Common myeloid progenitor, CD34-positive (primary cell): Measurements from ENCODE around the gene G6PC2.

Experiments used
- CTCF ChIA-PET: fragments of 350-600 bp; sonication (Branson Sonifier 250); formaldehyde crosslinking; loops from one replicate; lab custom pipeline; 2021; ENCODE audit warnings: antibody characterized with exemption; lab: Charles Lee
- POLR2A ChIA-PET: fragments of 350-600 bp; sonication (Branson Sonifier 250); formaldehyde crosslinking; loops from one replicate; lab custom pipeline; 2021; ENCODE audit warnings: antibody characterized with exemption; lab: Charles Lee
- DNase-seq, 3 donors: peaks; one replicate each; pipeline versions ENCODE4 v3.0.0 to v3.0.0-alpha.2; 2013
- H3K27ac ChIP-seq, 2 experiments: 1 replicate in 1 of 2; 2 replicates in 1 of 2; pipeline ENCODE4 v1.7.0; 2013; ENCODE audit warnings: inconsistent platforms in 2 of 2, low read length in 2 of 2, mild to moderate bottlenecking in 2 of 2, low read depth in 1 of 2, moderate library complexity in 1 of 2; ENCODE audit not compliant: severe bottlenecking in 2 of 2, insufficient read depth in 1 of 2, poor library complexity in 1 of 2
- H3K27me3 ChIP-seq, 5 experiments: replicated peaks in 2 of 5; 1 replicate in 3 of 5; 2 replicates in 2 of 5; pipeline versions ENCODE4 v1.6.1 to v1.7.0; 2013; ENCODE audit warnings: low read length in 4 of 5, mild to moderate bottlenecking in 2 of 5, moderate library complexity in 2 of 5, inconsistent platforms in 1 of 5; ENCODE audit not compliant: insufficient read depth in 5 of 5, control insufficient read depth in 4 of 5
- H3K36me3 ChIP-seq, 4 experiments: 1 replicate in 2 of 4; 2 replicates in 2 of 4; pipeline versions ENCODE4 v1.6.1 to v1.7.0; 2013; ENCODE audit warnings: low read length in 3 of 4, control low read depth in 1 of 4, mild to moderate bottlenecking in 1 of 4; ENCODE audit not compliant: control insufficient read depth in 4 of 4, insufficient read depth in 4 of 4
- H3K4me1 ChIP-seq, 4 experiments: 1 replicate in 3 of 4; 2 replicates in 1 of 4; pipeline versions ENCODE4 v1.6.1 to v1.7.1; 2013; ENCODE audit warnings: low read length in 3 of 4, mild to moderate bottlenecking in 3 of 4, control low read depth in 1 of 4, inconsistent platforms in 1 of 4, moderate library complexity in 1 of 4; ENCODE audit not compliant: control insufficient read depth in 4 of 4, insufficient read depth in 4 of 4; ENCODE audit errors: control extremely low read depth in 1 of 4
- H3K4me3 ChIP-seq, 7 experiments: 1 replicate in 4 of 7; 2 replicates in 3 of 7; pipeline versions ENCODE4 v1.5.1 to v1.7.0; 2013; ENCODE audit warnings: mild to moderate bottlenecking in 7 of 7, low read length in 6 of 7, moderate library complexity in 6 of 7, inconsistent platforms in 2 of 7, low read depth in 2 of 7, control low read depth in 1 of 7; ENCODE audit not compliant: insufficient read depth in 4 of 7, control insufficient read depth in 1 of 7; ENCODE audit errors: extremely low read depth in 1 of 7
- H3K9me3 ChIP-seq, 5 experiments: 1 replicate in 4 of 5; 2 replicates in 1 of 5; pipeline versions ENCODE4 v1.6.1 to v1.7.1; 2013; ENCODE audit warnings: low read length in 4 of 5, mild to moderate bottlenecking in 2 of 5, inconsistent platforms in 1 of 5, low read depth in 1 of 5, moderate library complexity in 1 of 5; ENCODE audit not compliant: control insufficient read depth in 4 of 5, insufficient read depth in 2 of 5; ENCODE audit errors: control extremely low read depth in 1 of 5
- WGBS: methylation state at CpG from one replicate; pipeline ENCODE4 v1.1.5; 2013; ENCODE audit not compliant: insufficient coverage; 5-methylcytosine and 5-hydroxymethylcytosine counted together

The G6PC2 gene

GRCh38 chr2:168944065-168944464 is 43.0 kb downstream of the G6PC2 start:
- Histone ChIP-seq H3K27ac (no peak overlapping the region), H3K9me3 (no peaks in the 10 kb centered on the region), H3K36me3 (no peaks in the 10 kb centered on the region), H3K27me3 (no peaks in the 10 kb centered on the region), H3K4me1 (no peaks in the 10 kb centered on the region), H3K4me3 (no peak overlapping the region)
- ChIA-PET CTCF (no interaction called here), POLR2A (interaction anchor here (0.6 kb wide), 1 partner anchor 36 kb away, joined by 3 read pairs; no protein-coding TSS in a partner anchor)
- no peak for DNase-seq
- WGBS = 63% methylated on average over 3 of the region's 3 CpGs

GRCh38 chr2:168945508-168945907 is 44.4 kb downstream of the G6PC2 start:
- no peaks in the 10 kb centered on the region for H3K4me1 ChIP-seq
- no peak overlapping the region for H3K4me3 ChIP-seq
- 67% methylated on average over 1 of the region's 4 CpGs for WGBS
- no peaks in the 10 kb centered on the region for H3K36me3 ChIP-seq
- DNase-seq = no peak
- ChIA-PET POLR2A (no interaction called here), CTCF (interaction anchor here (1.1 to 1.5 kb wide), 2 partner anchors 13 to 165 kb away, joined by 3 read pairs; no protein-coding TSS in a partner anchor)
- no peak overlapping the region for H3K27ac ChIP-seq
- H3K9me3 ChIP-seq = peaks cover 0 to 4% (median 0%) of the 10 kb centered on the region in 5 experiments
- no peaks in the 10 kb centered on the region for H3K27me3 ChIP-seq

GRCh38 chr2:168948621-168949212 is 47.6 kb downstream of the G6PC2 start:
- DNase-seq = peak; percentile 13 to 41 (median 29)
- ChIA-PET CTCF (interaction anchor here (1.0 to 2.6 kb wide), 7 partner anchors 10 to 194 kb away, joined by 3 to 14 read pairs (median 3); no protein-coding TSS in a partner anchor), POLR2A (no interaction called here)

GRCh38 chr2:168949324-168949723 is 48.2 kb downstream of the G6PC2 start:
- no peaks in the 10 kb centered on the region for H3K27me3 ChIP-seq
- WGBS = 100% methylated on average over 1 of the region's 1 CpG
- H3K27ac ChIP-seq = no peak overlapping the region
- no peaks in the 10 kb centered on the region for H3K36me3 ChIP-seq
- H3K4me3 ChIP-seq = no peak overlapping the region
- ChIA-PET CTCF (interaction anchor here (1.0 to 2.6 kb wide), 6 partner anchors 9 to 193 kb away, joined by 3 to 14 read pairs (median 4); no protein-coding TSS in a partner anchor), POLR2A (no interaction called here)
- peaks cover 0 to 9% (median 0%) of the 10 kb centered on the region in 5 experiments for H3K9me3 ChIP-seq
- no peaks in the 10 kb centered on the region for H3K4me1 ChIP-seq
- DNase-seq = no peak

More at GRCh38 chr2:168948621-168949212, 47.6 kb downstream of the G6PC2 start:
- Histone ChIP-seq H3K36me3 (no peaks in the 10 kb centered on the region), H3K27ac (no peak overlapping the region), H3K27me3 (no peaks in the 10 kb centered on the region), H3K4me1 (no peaks in the 10 kb centered on the region), H3K9me3 (peaks cover 0 to 9% (median 0%) of the 10 kb centered on the region in 5 experiments), H3K4me3 (no peak overlapping the region)
- WGBS = 66% methylated on average over 5 of the region's 6 CpGs

GRCh38 chr2:168951871-168952270 is 50.8 kb downstream of the G6PC2 start:
- CTCF ChIA-PET = no interaction called here
- peaks cover 0 to 12% (median 0%) of the 10 kb centered on the region in 5 experiments for H3K9me3 ChIP-seq
- H3K27me3 ChIP-seq = no peaks in the 10 kb centered on the region
- POLR2A ChIA-PET = no interaction called here
- WGBS = no CpG with 5 or more reads among the region's 1 CpG
- no peaks in the 10 kb centered on the region for H3K36me3 ChIP-seq
- DNase-seq = no peak
- no peak overlapping the region for H3K4me3 ChIP-seq
- H3K27ac ChIP-seq = no peak overlapping the region
- H3K4me1 ChIP-seq = no peaks in the 10 kb centered on the region

GRCh38 chr2:168952424-168952823 is 51.3 kb downstream of the G6PC2 start:
- Histone ChIP-seq H3K9me3 (peaks cover 0 to 12% (median 0%) of the 10 kb centered on the region in 5 experiments), H3K4me3 (no peak overlapping the region), H3K36me3 (no peaks in the 10 kb centered on the region), H3K27ac (no peak overlapping the region), H3K27me3 (no peaks in the 10 kb centered on the region), H3K4me1 (no peaks in the 10 kb centered on the region)
- no peak for DNase-seq
- CTCF ChIA-PET = no interaction called here
- WGBS = no CpG with 5 or more reads among the region's 1 CpG
- POLR2A ChIA-PET = no interaction called here

- DNase-seq = no peak
- Histone ChIP-seq H3K4me1 (no peaks in the 10 kb centered on the region), H3K9me3 (peaks cover 0 to 10% (median 0%) of the 10 kb centered on the region in 5 experiments), H3K27ac (no peak overlapping the region), H3K4me3 (no peak overlapping the region), H3K27me3 (no peaks in the 10 kb centered on the region), H3K36me3 (no peaks in the 10 kb centered on the region)
- POLR2A ChIA-PET = no interaction called here
- CTCF ChIA-PET = interaction anchor here (0.8 kb wide), 1 partner anchor 201 kb away, joined by 3 read pairs; no protein-coding TSS in a partner anchor
Measured at GRCh38 chr2:168954256-168954655, 53.2 kb downstream of the G6PC2 start.
